H1 (cell line): ENCODE measurements around the gene TAPT1. TPM values are rescaled to one million over a fixed set of nuclear protein-coding genes. Genes with fewer than 3 reads are reported as not detected.

ENCODE experiments used
- CTCF ChIA-PET: fragments of 300-600 bp; sonication (Branson Sonifier 250); formaldehyde crosslinking; loops from one replicate; lab custom pipeline; 2021; ENCODE audit not compliant: partially characterized antibody; lab: Charles Lee
- POLR2A ChIA-PET: fragments of 300-600 bp; sonication (Branson Sonifier 250); formaldehyde crosslinking; loops from one replicate; lab custom pipeline; 2021; ENCODE audit warnings: inconsistent platforms; ENCODE audit not compliant: partially characterized antibody; lab: Charles Lee
- DNase-seq, 2 experiments: peaks; one replicate each; pipeline versions ENCODE4 v3.0.0 to v3.0.0-alpha.2; 2010 to 2022; ENCODE audit warnings: low spot score in 2 of 2, low read depth in 1 of 2, mixed read lengths in 1 of 2
- FAIRE-seq: peaks from 2 replicates; lab custom pipeline; 2011; peaks lifted over from hg19 to GRCh38; lab: Jason Lieb, UNC
- H2AFZ ChIP-seq: 2 replicates; pipeline ENCODE4 v1.8.1; 2012; ENCODE audit warnings: low read length, inconsistent platforms
- H2AK5ac ChIP-seq: 2 replicates; pipeline ENCODE4 v1.6.1; 2013; ENCODE audit warnings: low read depth, low read length
- H2BK120ac ChIP-seq: replicated peaks from 2 replicates; pipeline ENCODE3; 2013; ENCODE audit warnings: low read depth, low read length, inconsistent platforms
- H2BK12ac ChIP-seq: 2 replicates; pipeline ENCODE4 v1.6.1; 2013; ENCODE audit warnings: low read depth, low read length
- H2BK15ac ChIP-seq: 2 replicates; pipeline ENCODE4 v1.6.1; 2013; ENCODE audit warnings: low read length
- H2BK20ac ChIP-seq: 2 replicates; pipeline ENCODE4 v1.6.1; 2013; ENCODE audit warnings: low read length
- H2BK5ac ChIP-seq: 2 replicates; pipeline ENCODE4 v1.6.1; 2013; ENCODE audit warnings: low read depth, low read length
- H3K14ac ChIP-seq: 2 replicates; pipeline ENCODE4 v1.6.1; 2013; ENCODE audit warnings: inconsistent platforms; ENCODE audit not compliant: insufficient read length
- H3K18ac ChIP-seq: 2 replicates; pipeline ENCODE4 v1.6.1; 2013; ENCODE audit warnings: low read length; ENCODE audit errors: extremely low read depth
- H3K23ac ChIP-seq: 2 replicates; pipeline ENCODE4 v1.6.1; 2013; ENCODE audit warnings: inconsistent platforms; ENCODE audit not compliant: insufficient read length
- H3K23me2 ChIP-seq: 2 replicates; pipeline ENCODE4 v1.6.1; 2013; ENCODE audit warnings: low read depth, low read length
- H3K27ac ChIP-seq: 2 replicates; pipeline ENCODE4 v1.6.1; 2011; ENCODE audit warnings: low read depth, low read length, inconsistent platforms
- H3K27me3 ChIP-seq, 4 experiments: replicated peaks in 1 of 4; 1 replicate in 1 of 4; 2 replicates in 3 of 4; pipeline versions ENCODE4 v1.6.1 to v1.8.1; 2011 to 2013; ENCODE audit warnings: low read length in 3 of 4, mild to moderate bottlenecking in 3 of 4, inconsistent platforms in 2 of 4, mixed read lengths in 2 of 4, moderate library complexity in 1 of 4; ENCODE audit not compliant: control insufficient read depth in 3 of 4, insufficient read depth in 3 of 4; ENCODE audit errors: extremely low read depth in 1 of 4
- H3K36me3 ChIP-seq, 4 experiments: 2 replicates each; pipeline versions ENCODE4 v1.6.1 to v1.8.1; 2011 to 2013; ENCODE audit warnings: mild to moderate bottlenecking in 4 of 4, low read length in 3 of 4, moderate library complexity in 2 of 4, control low read depth in 1 of 4, inconsistent platforms in 1 of 4; ENCODE audit not compliant: insufficient read depth in 4 of 4, control insufficient read depth in 2 of 4
- H3K4ac ChIP-seq: replicated peaks from 2 replicates; pipeline ENCODE3; 2013; ENCODE audit warnings: low read length, low read depth, mixed read lengths, inconsistent platforms; ENCODE audit not compliant: insufficient read length
- H3K4me1 ChIP-seq, 4 experiments: replicated peaks in 1 of 4; 1 replicate in 1 of 4; 2 replicates in 3 of 4; pipeline versions ENCODE4 v1.6.1 to v1.8.1; 2011 to 2013; ENCODE audit warnings: low read length in 3 of 4, inconsistent platforms in 2 of 4, mixed read lengths in 1 of 4; ENCODE audit not compliant: insufficient read depth in 4 of 4, control insufficient read depth in 3 of 4
- H3K4me2 ChIP-seq, 2 experiments: 2 replicates each; pipeline versions ENCODE4 v1.6.1 to v1.8.1; 2011 to 2013; ENCODE audit warnings: low read depth in 2 of 2, low read length in 2 of 2, control low read depth in 1 of 2, inconsistent platforms in 1 of 2, mild to moderate bottlenecking in 1 of 2; ENCODE audit not compliant: insufficient read depth in 1 of 2
- H3K4me3 ChIP-seq, 4 experiments: fragments of 200-600, 300-600 bp in 1 of 4; sonication (generic), shearing (Covaris generic), sonication (Bioruptor Twin) in 1 of 4; 2 replicates each; pipeline versions ENCODE4 v1.5.1 to v1.8.1; 2011 to 2016; ENCODE audit warnings: low read length in 4 of 4, low read depth in 3 of 4, control low read depth in 2 of 4, inconsistent platforms in 2 of 4, mild to moderate bottlenecking in 2 of 4, mixed read lengths in 1 of 4, moderate library complexity in 1 of 4; ENCODE audit not compliant: insufficient read depth in 2 of 4; ENCODE audit errors: extremely low read depth in 1 of 4
- H3K56ac ChIP-seq: replicated peaks from 2 replicates; pipeline ENCODE3; 2013; ENCODE audit warnings: low read depth, mild to moderate bottlenecking, mixed read lengths, low read length, inconsistent platforms; ENCODE audit not compliant: insufficient read length
- H3K79me1 ChIP-seq: 2 replicates; pipeline ENCODE4 v1.6.1; 2013; ENCODE audit warnings: low read depth, low read length, control low read depth
- H3K79me2 ChIP-seq, 2 experiments: 2 replicates each; pipeline versions ENCODE4 v1.6.1 to v1.8.1; 2012 to 2013; ENCODE audit warnings: low read length in 2 of 2, mild to moderate bottlenecking in 2 of 2, inconsistent platforms in 1 of 2; ENCODE audit not compliant: insufficient read depth in 2 of 2, control insufficient read depth in 1 of 2
- H3K9ac ChIP-seq, 4 experiments: replicated peaks in 1 of 4; 1 replicate in 1 of 4; 2 replicates in 3 of 4; pipeline versions ENCODE4 v1.6.1 to v1.8.1; 2011 to 2013; ENCODE audit warnings: low read depth in 3 of 4, low read length in 3 of 4, control low read depth in 2 of 4, mild to moderate bottlenecking in 2 of 4, moderate library complexity in 2 of 4, inconsistent platforms in 1 of 4; ENCODE audit errors: extremely low read depth in 1 of 4
- H3K9me3 ChIP-seq, 2 experiments: 2 replicates each; pipeline versions ENCODE4 v1.6.1 to v1.8.1; 2012 to 2013; ENCODE audit warnings: mild to moderate bottlenecking in 2 of 2, moderate library complexity in 2 of 2, control low read depth in 1 of 2, inconsistent platforms in 1 of 2, low read depth in 1 of 2, low read length in 1 of 2, mixed read lengths in 1 of 2; ENCODE audit not compliant: insufficient read depth in 2 of 2
- H4K20me1 ChIP-seq, 2 experiments: replicated peaks in 1 of 2; 2 replicates each; pipeline versions ENCODE3 to v1.8.1; 2011 to 2013; ENCODE audit warnings: inconsistent platforms in 2 of 2, low read length in 2 of 2, mild to moderate bottlenecking in 1 of 2; ENCODE audit not compliant: insufficient read depth in 2 of 2, control insufficient read depth in 1 of 2
- H4K5ac ChIP-seq: 2 replicates; pipeline ENCODE4 v1.6.1; 2013; ENCODE audit warnings: low read length, low read depth, mixed read lengths, inconsistent platforms; ENCODE audit not compliant: insufficient read length
- H4K8ac ChIP-seq: 2 replicates; pipeline ENCODE4 v1.8.0; 2013; ENCODE audit warnings: mild to moderate bottlenecking, moderate library complexity, low read length, inconsistent platforms; ENCODE audit not compliant: insufficient read depth; ENCODE audit errors: extremely low read depth
- H4K91ac ChIP-seq: replicated peaks from 2 replicates; pipeline ENCODE3; 2013; ENCODE audit warnings: low read length, mixed read lengths, inconsistent platforms; ENCODE audit not compliant: insufficient read length
- CHD2 ChIP-seq: IDR thresholded peaks from 2 replicates; pipeline ENCODE4 v1.6.1; 2012; ENCODE audit warnings: low read length, improper control_type of control experiment
- HDAC6 ChIP-seq: IDR thresholded peaks from one replicate; pipeline ENCODE4 v1.7.1; 2012; ENCODE audit warnings: low read depth, mild to moderate bottlenecking, inconsistent platforms, low read length, moderate library complexity
- KDM5A ChIP-seq: fragments of 200-600 bp; IDR thresholded peaks from 2 replicates; pipeline ENCODE4 v1.7.1; 2012; ENCODE audit warnings: mild to moderate bottlenecking, low read length, inconsistent platforms, mixed read lengths
- NANOG ChIP-seq: IDR thresholded peaks from 2 replicates; pipeline ENCODE4 v1.6.1; 2011; ENCODE audit warnings: low read length, low read depth, mild to moderate bottlenecking, inconsistent platforms; ENCODE audit not compliant: insufficient read depth, poor library complexity, severe bottlenecking
- POLR2AphosphoS5 ChIP-seq: IDR thresholded peaks from 2 replicates; pipeline ENCODE4 v1.6.1; 2011; ENCODE audit warnings: low read depth, low read length
- RAD21 ChIP-seq, 2 experiments: IDR thresholded peaks in 1 of 2; conservative IDR thresholded peaks in 1 of 2; 2 replicates each; pipeline ENCODE4 v1.6.1; 2011; ENCODE audit warnings: low read depth in 2 of 2, low read length in 2 of 2, improper control_type of control experiment in 1 of 2, inconsistent platforms in 1 of 2, mild to moderate bottlenecking in 1 of 2, moderate library complexity in 1 of 2
- SIX5 ChIP-seq: IDR thresholded peaks from 2 replicates; pipeline ENCODE4 v1.6.1; 2011; ENCODE audit warnings: mild to moderate bottlenecking, low read depth, low read length
- TAF1 ChIP-seq: IDR thresholded peaks from 2 replicates; pipeline ENCODE4 v1.6.1; 2011; ENCODE audit warnings: mild to moderate bottlenecking, low read depth, low read length
- TCF12 ChIP-seq: IDR thresholded peaks from 2 replicates; pipeline ENCODE4 v1.6.1; 2011; ENCODE audit warnings: low read depth, mild to moderate bottlenecking, low read length
- WGBS, 2 experiments: shearing (Covaris generic) in 1 of 2; methylation state at CpG; one replicate each; pipeline versions ENCODE4 v1.1.6 to v1.1.7; 2013 to 2015; ENCODE audit warnings: low lambda C conversion rate in 2 of 2, mixed read lengths in 2 of 2, inconsistent platforms in 1 of 2, low coverage in 1 of 2, missing lambda C conversion rate in 1 of 2; ENCODE audit not compliant: insufficient replicate concordance in 2 of 2, insufficient coverage in 1 of 2, insufficient read length in 1 of 2; ENCODE audit errors: extremely low coverage in 1 of 2, missing lambda C conversion rate in 1 of 2; 5-methylcytosine and 5-hydroxymethylcytosine counted together
- polyA plus RNA-seq, 7 experiments: library from polyadenylated mRNA; depleted of rRNA in 3 of 7; stranded (reverse) in 5 of 7; unstranded in 2 of 7; fragments of >200 nt in 5 of 7; fragments of 200-250 nt in 2 of 7; gene quantifications; 1 replicate in 5 of 7; 2 replicates in 1 of 7; 4 replicates in 1 of 7; pipeline versions ENCODE4 v1.2.1 to v1.2.3, GENCODE V29; 2011 to 2013; ENCODE audit warnings: missing spikeins in 2 of 7, mixed read lengths in 2 of 7
- total RNA-seq: library from RNA; stranded (reverse); fragmentation: NEBNext Ultra II Directional; extraction: Animal tissue kit (Norgen Biotek cat#: 25700); gene quantifications from 2 replicates; pipeline ENCODE4 v1.2.1, GENCODE V29; 2021
- TF ChIP-seq, protein P1 (sequence below): IDR thresholded peaks from 2 replicates; pipeline ENCODE4 v1.6.1; 2012; ENCODE audit warnings: low read length, inconsistent platforms

Gene TAPT1
- total and polyA plus RNA-seq, 2 of the 8 experiments (the other 6 are each of a cell fraction or from before 2014, with no cell fraction given), result 4.2 to 15.3 TPM

DNA sequence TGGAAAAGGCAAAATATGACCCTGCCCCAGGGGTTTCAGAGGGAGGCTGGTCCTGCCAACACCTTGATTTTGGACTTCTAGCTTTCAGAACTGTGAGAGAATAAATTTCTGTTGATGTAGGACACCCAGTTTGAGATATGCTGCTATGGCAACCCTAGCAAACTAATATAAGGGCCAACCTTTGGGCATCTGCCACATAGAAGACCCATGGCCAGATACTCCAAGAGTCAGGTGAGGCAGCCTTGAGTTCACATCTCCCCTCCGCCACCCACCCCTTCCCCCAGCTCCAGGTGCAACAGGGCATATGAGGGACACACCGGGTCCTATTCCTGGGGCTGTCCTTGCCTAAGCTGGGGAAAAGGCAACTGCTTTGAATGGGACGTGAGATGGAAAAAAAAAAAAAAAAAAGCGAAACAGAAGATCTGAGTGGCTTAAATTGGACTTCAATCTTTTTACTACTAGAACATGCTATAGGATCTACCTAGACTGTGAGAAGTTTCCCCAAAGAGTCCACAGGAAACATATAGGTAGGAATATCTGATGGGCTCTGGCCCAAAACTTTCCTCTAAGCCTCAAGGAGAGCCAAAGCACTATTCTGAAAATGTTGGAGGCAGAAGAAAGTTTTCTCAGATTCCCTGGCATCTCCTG lies 85.9 kb downstream of the TAPT1 start:
- no peak overlapping the region for H4K5ac ChIP-seq
- H3K4me2 ChIP-seq, result no peak overlapping the region
- no peak overlapping the region for H4K91ac ChIP-seq
- no peak overlapping the region for H3K4me3 ChIP-seq
- no peak for DNase-seq
- H3K14ac ChIP-seq, result no peak overlapping the region
- CTCF ChIA-PET, result interaction anchor here (0.5 to 1.4 kb wide), 4 partner anchors 9 to 94 kb away, joined by 3 to 6 read pairs (median 4); no protein-coding TSS in a partner anchor
- no peak overlapping the region for H2AFZ ChIP-seq
- H2BK5ac ChIP-seq, result no peak overlapping the region
- H3K9ac ChIP-seq, result no peak overlapping the region
- no peak overlapping the region for H2BK12ac ChIP-seq
- H3K4me1 ChIP-seq, result no peaks in the 10 kb centered on the region
- no peaks in the 10 kb centered on the region for H3K27me3 ChIP-seq
- H2BK15ac ChIP-seq, result no peak overlapping the region
- H3K56ac ChIP-seq, result no peak overlapping the region
- POLR2A ChIA-PET, result no interaction called here
- no peak overlapping the region for H3K4ac ChIP-seq
- no peak for FAIRE-seq
- WGBS, 2 experiments, result 93% methylated on average over 2 of the region's 4 CpGs; no CpG with 5 or more reads in 1 of the 2 experiments
- TF ChIP-seq SIX5, result no peak
- no peak for TF ChIP-seq POLR2AphosphoS5
- no peak for TF ChIP-seq TCF12
- TF ChIP-seq, protein P1, sequence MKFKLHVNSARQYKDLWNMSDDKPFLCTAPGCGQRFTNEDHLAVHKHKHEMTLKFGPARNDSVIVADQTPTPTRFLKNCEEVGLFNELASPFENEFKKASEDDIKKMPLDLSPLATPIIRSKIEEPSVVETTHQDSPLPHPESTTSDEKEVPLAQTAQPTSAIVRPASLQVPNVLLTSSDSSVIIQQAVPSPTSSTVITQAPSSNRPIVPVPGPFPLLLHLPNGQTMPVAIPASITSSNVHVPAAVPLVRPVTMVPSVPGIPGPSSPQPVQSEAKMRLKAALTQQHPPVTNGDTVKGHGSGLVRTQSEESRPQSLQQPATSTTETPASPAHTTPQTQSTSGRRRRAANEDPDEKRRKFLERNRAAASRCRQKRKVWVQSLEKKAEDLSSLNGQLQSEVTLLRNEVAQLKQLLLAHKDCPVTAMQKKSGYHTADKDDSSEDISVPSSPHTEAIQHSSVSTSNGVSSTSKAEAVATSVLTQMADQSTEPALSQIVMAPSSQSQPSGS, result no peak
- no peak for TF ChIP-seq RAD21 (IDR thresholded peaks at IDR 0.05 in 1 of 2, conservative IDR thresholded peaks at IDR 0.05 in 1 of 2; ENCODE audit: low read depth in 2 of 2, low read length in 2 of 2)
- TF ChIP-seq NANOG, result no peak
- no peak for TF ChIP-seq TAF1
- TF ChIP-seq CHD2, result no peak
- no peak for TF ChIP-seq KDM5A
- TF ChIP-seq HDAC6, result no peak
- TF ChIP-seq, all 59 proteins: peak for 0
- H4K20me1 ChIP-seq, result no peaks in the 10 kb centered on the region
- no peaks in the 10 kb centered on the region for H3K79me2 ChIP-seq
- no peak overlapping the region for H2BK120ac ChIP-seq
- H3K23ac ChIP-seq, result no peak overlapping the region
- no peak overlapping the region for H2BK20ac ChIP-seq
- H3K23me2 ChIP-seq, result no peaks in the 10 kb centered on the region; the same call in 1 of the 2 replicates
- peaks cover 6% of the 10 kb centered on the region in 2 experiments; a peak in 3 of 4 replicates for H3K9me3 ChIP-seq
- no peaks in the 10 kb centered on the region for H3K36me3 ChIP-seq
- no peak overlapping the region for H3K27ac ChIP-seq
- H4K8ac ChIP-seq, result no peak overlapping the region
- no peak overlapping the region for H3K18ac ChIP-seq
- no peak overlapping the region for H2AK5ac ChIP-seq
- no peaks in the 10 kb centered on the region for H3K79me1 ChIP-seq
